Measurements from ENCODE around the gene UPF2. TPM values are rescaled to one million over a fixed set of nuclear protein-coding genes. Genes with fewer than 3 reads are reported as not detected.

UPF2 gene
- total and polyA plus RNA-seq, 2 of the 13 experiments (the other 11 are each of a cell fraction or from before 2014, with no cell fraction given): 6.2 to 14.5 TPM

DNA sequence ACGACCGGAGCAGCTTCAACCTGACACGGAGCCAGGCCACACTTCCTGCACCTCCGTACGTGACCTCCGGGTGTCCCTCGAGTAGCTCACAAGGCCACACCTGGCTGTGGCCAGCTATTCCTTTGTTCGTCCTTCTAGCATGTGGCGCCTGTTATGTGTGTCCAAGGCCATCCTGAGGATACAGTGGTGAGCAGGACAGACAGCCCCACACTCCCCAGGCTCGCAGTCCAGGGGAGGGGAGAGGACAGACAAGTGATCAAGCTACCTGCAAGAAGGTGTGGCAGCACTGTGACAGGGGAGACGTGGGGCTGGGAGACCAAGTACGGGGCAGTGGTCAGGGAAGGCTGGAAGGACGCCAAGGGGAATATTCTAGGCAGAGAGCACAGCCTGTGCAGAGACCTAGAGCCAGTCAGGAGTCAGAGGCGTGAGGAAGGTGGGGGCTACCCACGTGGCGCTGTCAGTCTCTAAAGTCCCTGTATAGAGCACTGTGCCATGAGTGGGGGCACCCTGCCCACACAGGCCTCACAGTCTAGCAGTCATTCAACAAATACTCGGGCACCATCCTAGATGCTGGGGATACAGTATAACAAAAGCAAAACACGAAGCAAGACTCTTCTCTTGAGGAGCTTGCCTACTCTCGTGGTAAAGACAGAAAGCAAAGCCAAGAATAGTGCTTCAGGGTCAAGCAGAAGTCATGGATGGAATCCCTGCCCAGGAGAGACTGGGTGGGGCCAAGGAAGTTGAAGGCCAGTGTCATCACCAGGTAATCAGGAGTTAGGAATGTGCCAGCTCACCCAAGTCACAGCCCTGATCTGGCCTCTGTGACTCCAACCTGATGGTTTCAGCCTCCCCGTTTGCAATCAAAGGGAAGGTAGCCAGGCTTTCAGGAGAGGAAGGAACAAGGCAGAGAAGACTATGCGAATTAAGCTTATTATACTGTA lies 160.9 kb downstream of the UPF2 start (continued):
- TF ChIP-seq, protein P1, sequence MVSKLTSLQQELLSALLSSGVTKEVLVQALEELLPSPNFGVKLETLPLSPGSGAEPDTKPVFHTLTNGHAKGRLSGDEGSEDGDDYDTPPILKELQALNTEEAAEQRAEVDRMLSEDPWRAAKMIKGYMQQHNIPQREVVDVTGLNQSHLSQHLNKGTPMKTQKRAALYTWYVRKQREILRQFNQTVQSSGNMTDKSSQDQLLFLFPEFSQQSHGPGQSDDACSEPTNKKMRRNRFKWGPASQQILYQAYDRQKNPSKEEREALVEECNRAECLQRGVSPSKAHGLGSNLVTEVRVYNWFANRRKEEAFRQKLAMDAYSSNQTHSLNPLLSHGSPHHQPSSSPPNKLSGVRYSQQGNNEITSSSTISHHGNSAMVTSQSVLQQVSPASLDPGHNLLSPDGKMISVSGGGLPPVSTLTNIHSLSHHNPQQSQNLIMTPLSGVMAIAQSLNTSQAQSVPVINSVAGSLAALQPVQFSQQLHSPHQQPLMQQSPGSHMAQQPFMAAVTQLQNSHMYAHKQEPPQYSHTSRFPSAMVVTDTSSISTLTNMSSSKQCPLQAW (CRISPR knock-in tag; IDR thresholded peaks at IDR 0.05): peak; percentile 77; the same call in 1 of the 2 replicates
- TF ChIP-seq TAF15 (IDR thresholded peaks at IDR 0.05; ENCODE audit: low read depth, low read length, poor library complexity, severe bottlenecking) (no peak), ZKSCAN8 (CRISPR knock-in tag; IDR thresholded peaks at IDR 0.05; ENCODE audit: borderline replicate concordance) (peak; percentile 46; the same call in 1 of the 2 replicates), ZNF570 (CRISPR knock-in tag; IDR thresholded peaks at IDR 0.05; ENCODE audit: borderline replicate concordance) (no peak), MEIS2 (CRISPR knock-in tag; IDR thresholded peaks at IDR 0.05) (no peak), ZFP36 (IDR thresholded peaks at IDR 0.05; ENCODE audit: borderline replicate concordance, low read depth, low read length, partially characterized antibody) (no peak), SP2 (CRISPR knock-in tag; IDR thresholded peaks at IDR 0.05) (no peak)
- TF ChIP-seq, protein P2, sequence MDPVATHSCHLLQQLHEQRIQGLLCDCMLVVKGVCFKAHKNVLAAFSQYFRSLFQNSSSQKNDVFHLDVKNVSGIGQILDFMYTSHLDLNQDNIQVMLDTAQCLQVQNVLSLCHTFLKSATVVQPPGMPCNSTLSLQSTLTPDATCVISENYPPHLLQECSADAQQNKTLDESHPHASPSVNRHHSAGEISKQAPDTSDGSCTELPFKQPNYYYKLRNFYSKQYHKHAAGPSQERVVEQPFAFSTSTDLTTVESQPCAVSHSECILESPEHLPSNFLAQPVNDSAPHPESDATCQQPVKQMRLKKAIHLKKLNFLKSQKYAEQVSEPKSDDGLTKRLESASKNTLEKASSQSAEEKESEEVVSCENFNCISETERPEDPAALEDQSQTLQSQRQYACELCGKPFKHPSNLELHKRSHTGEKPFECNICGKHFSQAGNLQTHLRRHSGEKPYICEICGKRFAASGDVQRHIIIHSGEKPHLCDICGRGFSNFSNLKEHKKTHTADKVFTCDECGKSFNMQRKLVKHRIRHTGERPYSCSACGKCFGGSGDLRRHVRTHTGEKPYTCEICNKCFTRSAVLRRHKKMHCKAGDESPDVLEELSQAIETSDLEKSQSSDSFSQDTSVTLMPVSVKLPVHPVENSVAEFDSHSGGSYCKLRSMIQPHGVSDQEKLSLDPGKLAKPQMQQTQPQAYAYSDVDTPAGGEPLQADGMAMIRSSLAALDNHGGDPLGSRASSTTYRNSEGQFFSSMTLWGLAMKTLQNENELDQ (CRISPR knock-in tag; IDR thresholded peaks at IDR 0.05; ENCODE audit: borderline replicate concordance): no peak
- TF ChIP-seq, protein P3, sequence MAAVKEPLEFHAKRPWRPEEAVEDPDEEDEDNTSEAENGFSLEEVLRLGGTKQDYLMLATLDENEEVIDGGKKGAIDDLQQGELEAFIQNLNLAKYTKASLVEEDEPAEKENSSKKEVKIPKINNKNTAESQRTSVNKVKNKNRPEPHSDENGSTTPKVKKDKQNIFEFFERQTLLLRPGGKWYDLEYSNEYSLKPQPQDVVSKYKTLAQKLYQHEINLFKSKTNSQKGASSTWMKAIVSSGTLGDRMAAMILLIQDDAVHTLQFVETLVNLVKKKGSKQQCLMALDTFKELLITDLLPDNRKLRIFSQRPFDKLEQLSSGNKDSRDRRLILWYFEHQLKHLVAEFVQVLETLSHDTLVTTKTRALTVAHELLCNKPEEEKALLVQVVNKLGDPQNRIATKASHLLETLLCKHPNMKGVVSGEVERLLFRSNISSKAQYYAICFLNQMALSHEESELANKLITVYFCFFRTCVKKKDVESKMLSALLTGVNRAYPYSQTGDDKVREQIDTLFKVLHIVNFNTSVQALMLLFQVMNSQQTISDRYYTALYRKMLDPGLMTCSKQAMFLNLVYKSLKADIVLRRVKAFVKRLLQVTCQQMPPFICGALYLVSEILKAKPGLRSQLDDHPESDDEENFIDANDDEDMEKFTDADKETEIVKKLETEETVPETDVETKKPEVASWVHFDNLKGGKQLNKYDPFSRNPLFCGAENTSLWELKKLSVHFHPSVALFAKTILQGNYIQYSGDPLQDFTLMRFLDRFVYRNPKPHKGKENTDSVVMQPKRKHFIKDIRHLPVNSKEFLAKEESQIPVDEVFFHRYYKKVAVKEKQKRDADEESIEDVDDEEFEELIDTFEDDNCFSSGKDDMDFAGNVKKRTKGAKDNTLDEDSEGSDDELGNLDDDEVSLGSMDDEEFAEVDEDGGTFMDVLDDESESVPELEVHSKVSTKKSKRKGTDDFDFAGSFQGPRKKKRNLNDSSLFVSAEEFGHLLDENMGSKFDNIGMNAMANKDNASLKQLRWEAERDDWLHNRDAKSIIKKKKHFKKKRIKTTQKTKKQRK (IDR thresholded peaks at IDR 0.05; ENCODE audit: low read length): no peak
- TF ChIP-seq, protein P4, sequence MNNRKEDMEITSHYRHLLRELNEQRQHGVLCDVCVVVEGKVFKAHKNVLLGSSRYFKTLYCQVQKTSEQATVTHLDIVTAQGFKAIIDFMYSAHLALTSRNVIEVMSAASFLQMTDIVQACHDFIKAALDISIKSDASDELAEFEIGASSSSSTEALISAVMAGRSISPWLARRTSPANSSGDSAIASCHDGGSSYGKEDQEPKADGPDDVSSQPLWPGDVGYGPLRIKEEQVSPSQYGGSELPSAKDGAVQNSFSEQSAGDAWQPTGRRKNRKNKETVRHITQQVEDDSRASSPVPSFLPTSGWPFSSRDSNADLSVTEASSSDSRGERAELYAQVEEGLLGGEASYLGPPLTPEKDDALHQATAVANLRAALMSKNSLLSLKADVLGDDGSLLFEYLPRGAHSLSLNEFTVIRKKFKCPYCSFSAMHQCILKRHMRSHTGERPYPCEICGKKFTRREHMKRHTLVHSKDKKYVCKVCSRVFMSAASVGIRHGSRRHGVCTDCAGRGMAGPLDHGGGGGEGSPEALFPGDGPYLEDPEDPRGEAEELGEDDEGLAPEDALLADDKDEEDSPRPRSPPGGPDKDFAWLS (CRISPR knock-in tag; IDR thresholded peaks at IDR 0.05; ENCODE audit: borderline replicate concordance): no peak
- TF ChIP-seq, protein P5, sequence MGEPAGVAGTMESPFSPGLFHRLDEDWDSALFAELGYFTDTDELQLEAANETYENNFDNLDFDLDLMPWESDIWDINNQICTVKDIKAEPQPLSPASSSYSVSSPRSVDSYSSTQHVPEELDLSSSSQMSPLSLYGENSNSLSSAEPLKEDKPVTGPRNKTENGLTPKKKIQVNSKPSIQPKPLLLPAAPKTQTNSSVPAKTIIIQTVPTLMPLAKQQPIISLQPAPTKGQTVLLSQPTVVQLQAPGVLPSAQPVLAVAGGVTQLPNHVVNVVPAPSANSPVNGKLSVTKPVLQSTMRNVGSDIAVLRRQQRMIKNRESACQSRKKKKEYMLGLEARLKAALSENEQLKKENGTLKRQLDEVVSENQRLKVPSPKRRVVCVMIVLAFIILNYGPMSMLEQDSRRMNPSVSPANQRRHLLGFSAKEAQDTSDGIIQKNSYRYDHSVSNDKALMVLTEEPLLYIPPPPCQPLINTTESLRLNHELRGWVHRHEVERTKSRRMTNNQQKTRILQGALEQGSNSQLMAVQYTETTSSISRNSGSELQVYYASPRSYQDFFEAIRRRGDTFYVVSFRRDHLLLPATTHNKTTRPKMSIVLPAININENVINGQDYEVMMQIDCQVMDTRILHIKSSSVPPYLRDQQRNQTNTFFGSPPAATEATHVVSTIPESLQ (CRISPR knock-in tag; conservative IDR thresholded peaks at IDR 0.05): no peak
- TF ChIP-seq, protein P6, sequence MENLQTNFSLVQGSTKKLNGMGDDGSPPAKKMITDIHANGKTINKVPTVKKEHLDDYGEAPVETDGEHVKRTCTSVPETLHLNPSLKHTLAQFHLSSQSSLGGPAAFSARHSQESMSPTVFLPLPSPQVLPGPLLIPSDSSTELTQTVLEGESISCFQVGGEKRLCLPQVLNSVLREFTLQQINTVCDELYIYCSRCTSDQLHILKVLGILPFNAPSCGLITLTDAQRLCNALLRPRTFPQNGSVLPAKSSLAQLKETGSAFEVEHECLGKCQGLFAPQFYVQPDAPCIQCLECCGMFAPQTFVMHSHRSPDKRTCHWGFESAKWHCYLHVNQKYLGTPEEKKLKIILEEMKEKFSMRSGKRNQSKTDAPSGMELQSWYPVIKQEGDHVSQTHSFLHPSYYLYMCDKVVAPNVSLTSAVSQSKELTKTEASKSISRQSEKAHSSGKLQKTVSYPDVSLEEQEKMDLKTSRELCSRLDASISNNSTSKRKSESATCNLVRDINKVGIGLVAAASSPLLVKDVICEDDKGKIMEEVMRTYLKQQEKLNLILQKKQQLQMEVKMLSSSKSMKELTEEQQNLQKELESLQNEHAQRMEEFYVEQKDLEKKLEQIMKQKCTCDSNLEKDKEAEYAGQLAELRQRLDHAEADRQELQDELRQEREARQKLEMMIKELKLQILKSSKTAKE (CRISPR knock-in tag; IDR thresholded peaks at IDR 0.05; ENCODE audit: borderline replicate concordance): peak; percentile 72
